HEK293 (cell line): ENCODE data around the gene CYTH3.
A peak's percentile ranks its signal among the peaks of the same experiment; 100 is the strongest.
"Not testable (repeated sequence)": the region's sequence is repeated elsewhere in the genome, so short reads cannot be mapped to it uniquely, and the experiment has no call there.

Source experiments
- CTCF ChIA-PET: fragments of 350-600 bp; formaldehyde crosslinking; extraction: SDS; loops from one replicate; lab custom pipeline; 2021; ENCODE audit warnings: antibody characterized with exemption; lab: Yijun Ruan, JAX
- POLR2A ChIA-PET: fragments of 300-600 bp; formaldehyde crosslinking; extraction: SDS; loops from one replicate; lab custom pipeline; 2020; ENCODE audit warnings: antibody characterized with exemption, inconsistent platforms; lab: Yijun Ruan, JAX
- H3K27ac ChIP-seq: fragments of 200-500 bp; sonication (Bioruptor generic); 2 replicates; pipeline ENCODE4 v1.5.1; 2014; ENCODE audit warnings: low read depth, low read length, control low read depth, inconsistent platforms; ENCODE audit errors: extremely low read depth
- H3K36me3 ChIP-seq, 2 experiments: fragments of 200-500 bp in 1 of 2; sonication (Bioruptor generic) in 1 of 2; 1 replicate in 1 of 2; 2 replicates in 1 of 2; pipeline ENCODE4 v1.5.1; 2014 to 2017; ENCODE audit warnings: inconsistent platforms in 2 of 2, low read length in 2 of 2; ENCODE audit not compliant: control insufficient read depth in 2 of 2, insufficient read depth in 1 of 2
- H3K4me1 ChIP-seq: fragments of 200-500 bp; sonication (Bioruptor generic); 2 replicates; pipeline ENCODE4 v1.5.1; 2014; ENCODE audit warnings: mild to moderate bottlenecking, low read length, inconsistent platforms; ENCODE audit not compliant: control insufficient read depth, insufficient read depth
- H3K4me3 ChIP-seq: 2 replicates; pipeline ENCODE4 v1.5.1; 2011; ENCODE audit warnings: low read depth, mild to moderate bottlenecking, control low read depth, low read length, moderate library complexity
- H3K9me3 ChIP-seq: fragments of 200-500 bp; sonication (Bioruptor generic); 2 replicates; pipeline ENCODE4 v1.5.1; 2014; ENCODE audit warnings: low read depth, low read length, inconsistent platforms; ENCODE audit not compliant: control insufficient read depth, insufficient read depth
- KLF10 ChIP-seq: fragments of 450-650 bp; IDR thresholded peaks from 2 replicates; pipeline ENCODE4 v1.5.1; 2018; ENCODE audit warnings: missing biosample characterization, mild to moderate bottlenecking, missing genetic modification characterization
- MZF1 ChIP-seq: fragments of 450-650 bp; formaldehyde crosslinking; IDR thresholded peaks from 2 replicates; pipeline ENCODE4 v1.5.1; 2017; ENCODE audit warnings: missing biosample characterization, missing genetic modification characterization, borderline replicate concordance
- YY2 ChIP-seq: fragments of 450-650 bp; formaldehyde crosslinking; IDR thresholded peaks from 2 replicates; pipeline ENCODE4 v1.5.1; 2016; ENCODE audit warnings: missing biosample characterization, missing genetic modification characterization
- ZBTB17 ChIP-seq: fragments of 450-650 bp; formaldehyde crosslinking; IDR thresholded peaks from 2 replicates; pipeline ENCODE4 v1.5.1; 2016; ENCODE audit warnings: missing biosample characterization, missing genetic modification characterization
- ZFHX2 ChIP-seq: fragments of 450-650 bp; formaldehyde crosslinking; conservative IDR thresholded peaks from 2 replicates; pipeline ENCODE4 v1.5.1; 2016; ENCODE audit warnings: missing biosample characterization, missing genetic modification characterization
- ZNF121 ChIP-seq: fragments of 450-650 bp; formaldehyde crosslinking; IDR thresholded peaks from 2 replicates; pipeline ENCODE4 v1.5.1; 2016; ENCODE audit warnings: missing biosample characterization, missing genetic modification characterization
- ZNF274 ChIP-seq, 2 experiments: fragments of 200-500 bp in 1 of 2; fragments of 450-650 bp in 1 of 2; sonication (Bioruptor generic) in 1 of 2; formaldehyde crosslinking in 1 of 2; IDR thresholded peaks; 2 replicates each; pipeline versions ENCODE4 v1.5.1 to v1.6.1; 2014 to 2016; ENCODE audit warnings: borderline replicate concordance in 1 of 2, inconsistent platforms in 1 of 2, low read length in 1 of 2, missing biosample characterization in 1 of 2, missing genetic modification characterization in 1 of 2
- ZNF433 ChIP-seq: fragments of 450-650 bp; formaldehyde crosslinking; IDR thresholded peaks from 2 replicates; pipeline ENCODE4 v1.5.1; 2016; ENCODE audit warnings: missing biosample characterization, missing genetic modification characterization, low read depth
- ZNF514 ChIP-seq: fragments of 450-650 bp; formaldehyde crosslinking; IDR thresholded peaks from 2 replicates; pipeline ENCODE4 v1.5.1; 2016; ENCODE audit warnings: missing biosample characterization, missing genetic modification characterization
- ZNF843 ChIP-seq: fragments of 450-650 bp; formaldehyde crosslinking; IDR thresholded peaks from 2 replicates; pipeline ENCODE4 v1.5.1; 2016; ENCODE audit warnings: missing biosample characterization, missing genetic modification characterization
- ZSCAN30 ChIP-seq: fragments of 450-650 bp; IDR thresholded peaks from 2 replicates; pipeline ENCODE4 v1.5.1; 2018; ENCODE audit warnings: missing biosample characterization, mild to moderate bottlenecking, missing genetic modification characterization, moderate library complexity
- TF ChIP-seq, protein P1 (sequence below): fragments of 450-650 bp; formaldehyde crosslinking; IDR thresholded peaks from 2 replicates; pipeline ENCODE4 v1.5.1; 2016; ENCODE audit warnings: missing biosample characterization, missing genetic modification characterization, borderline replicate concordance
- TF ChIP-seq, protein P2 (sequence below): fragments of 450-650 bp; formaldehyde crosslinking; IDR thresholded peaks from 2 replicates; pipeline ENCODE4 v1.5.1; 2016; ENCODE audit warnings: missing biosample characterization, missing genetic modification characterization

The CYTH3 gene

GRCh38 chr7:6284055-6284400 is 11.6 kb upstream of the CYTH3 start:
- TF ChIP-seq ZNF514 (no peak), ZNF843 (tag by site-specific recombination) (no peak), ZNF274 (IDR thresholded peaks at IDR 0.05; ENCODE audit: low read length) (no peak), ZNF274 (tag by site-specific recombination; IDR thresholded peaks at IDR 0.05; ENCODE audit: borderline replicate concordance) (no peak), ZBTB17 (no peak), ZSCAN30 (no peak), YY2 (no peak), ZNF433 (tag by site-specific recombination) (no peak)
- TF ChIP-seq, protein P1, sequence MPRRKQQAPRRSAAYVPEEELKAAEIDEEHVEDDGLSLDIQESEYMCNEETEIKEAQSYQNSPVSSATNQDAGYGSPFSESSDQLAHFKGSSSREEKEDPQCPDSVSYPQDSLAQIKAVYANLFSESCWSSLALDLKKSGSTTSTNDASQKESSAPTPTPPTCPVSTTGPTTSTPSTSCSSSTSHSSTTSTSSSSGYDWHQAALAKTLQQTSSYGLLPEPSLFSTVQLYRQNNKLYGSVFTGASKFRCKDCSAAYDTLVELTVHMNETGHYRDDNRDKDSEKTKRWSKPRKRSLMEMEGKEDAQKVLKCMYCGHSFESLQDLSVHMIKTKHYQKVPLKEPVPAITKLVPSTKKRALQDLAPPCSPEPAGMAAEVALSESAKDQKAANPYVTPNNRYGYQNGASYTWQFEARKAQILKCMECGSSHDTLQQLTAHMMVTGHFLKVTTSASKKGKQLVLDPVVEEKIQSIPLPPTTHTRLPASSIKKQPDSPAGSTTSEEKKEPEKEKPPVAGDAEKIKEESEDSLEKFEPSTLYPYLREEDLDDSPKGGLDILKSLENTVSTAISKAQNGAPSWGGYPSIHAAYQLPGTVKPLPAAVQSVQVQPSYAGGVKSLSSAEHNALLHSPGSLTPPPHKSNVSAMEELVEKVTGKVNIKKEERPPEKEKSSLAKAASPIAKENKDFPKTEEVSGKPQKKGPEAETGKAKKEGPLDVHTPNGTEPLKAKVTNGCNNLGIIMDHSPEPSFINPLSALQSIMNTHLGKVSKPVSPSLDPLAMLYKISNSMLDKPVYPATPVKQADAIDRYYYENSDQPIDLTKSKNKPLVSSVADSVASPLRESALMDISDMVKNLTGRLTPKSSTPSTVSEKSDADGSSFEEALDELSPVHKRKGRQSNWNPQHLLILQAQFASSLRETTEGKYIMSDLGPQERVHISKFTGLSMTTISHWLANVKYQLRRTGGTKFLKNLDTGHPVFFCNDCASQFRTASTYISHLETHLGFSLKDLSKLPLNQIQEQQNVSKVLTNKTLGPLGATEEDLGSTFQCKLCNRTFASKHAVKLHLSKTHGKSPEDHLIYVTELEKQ (tag by site-specific recombination): no peak
- TF ChIP-seq, all 188 proteins: peak for 0
- no peaks in the 10 kb centered on the region for H3K9me3 ChIP-seq
- no peaks in the 10 kb centered on the region for H3K36me3 ChIP-seq
- no peak overlapping the region for H3K4me3 ChIP-seq
- H3K4me1 ChIP-seq: no peaks in the 10 kb centered on the region
- no peak overlapping the region for H3K27ac ChIP-seq
- ChIA-PET CTCF (no interaction called here), POLR2A (no interaction called here)

- H3K9me3 ChIP-seq, H3K4me3 ChIP-seq, H3K36me3 ChIP-seq, H3K4me1 ChIP-seq, POLR2A ChIA-PET, H3K27ac ChIP-seq: not testable (repeated sequence)
- CTCF ChIA-PET: interaction anchor here (0.6 kb wide), 2 partner anchors 8 to 103 kb away, joined by 3 to 4 read pairs; no protein-coding TSS in a partner anchor
Observed at GRCh38 chr7:6283391-6284054, 11.1 kb upstream of the CYTH3 start.

GRCh38 chr7:6279937-6280336 is 7.5 kb upstream of the CYTH3 start:
- TF ChIP-seq ZFHX2 (tag by site-specific recombination) (no peak), KLF10 (tag by site-specific recombination) (no peak), ZNF121 (tag by site-specific recombination) (peak; percentile 86), MZF1 (tag by site-specific recombination) (no peak)
- TF ChIP-seq, protein P2, sequence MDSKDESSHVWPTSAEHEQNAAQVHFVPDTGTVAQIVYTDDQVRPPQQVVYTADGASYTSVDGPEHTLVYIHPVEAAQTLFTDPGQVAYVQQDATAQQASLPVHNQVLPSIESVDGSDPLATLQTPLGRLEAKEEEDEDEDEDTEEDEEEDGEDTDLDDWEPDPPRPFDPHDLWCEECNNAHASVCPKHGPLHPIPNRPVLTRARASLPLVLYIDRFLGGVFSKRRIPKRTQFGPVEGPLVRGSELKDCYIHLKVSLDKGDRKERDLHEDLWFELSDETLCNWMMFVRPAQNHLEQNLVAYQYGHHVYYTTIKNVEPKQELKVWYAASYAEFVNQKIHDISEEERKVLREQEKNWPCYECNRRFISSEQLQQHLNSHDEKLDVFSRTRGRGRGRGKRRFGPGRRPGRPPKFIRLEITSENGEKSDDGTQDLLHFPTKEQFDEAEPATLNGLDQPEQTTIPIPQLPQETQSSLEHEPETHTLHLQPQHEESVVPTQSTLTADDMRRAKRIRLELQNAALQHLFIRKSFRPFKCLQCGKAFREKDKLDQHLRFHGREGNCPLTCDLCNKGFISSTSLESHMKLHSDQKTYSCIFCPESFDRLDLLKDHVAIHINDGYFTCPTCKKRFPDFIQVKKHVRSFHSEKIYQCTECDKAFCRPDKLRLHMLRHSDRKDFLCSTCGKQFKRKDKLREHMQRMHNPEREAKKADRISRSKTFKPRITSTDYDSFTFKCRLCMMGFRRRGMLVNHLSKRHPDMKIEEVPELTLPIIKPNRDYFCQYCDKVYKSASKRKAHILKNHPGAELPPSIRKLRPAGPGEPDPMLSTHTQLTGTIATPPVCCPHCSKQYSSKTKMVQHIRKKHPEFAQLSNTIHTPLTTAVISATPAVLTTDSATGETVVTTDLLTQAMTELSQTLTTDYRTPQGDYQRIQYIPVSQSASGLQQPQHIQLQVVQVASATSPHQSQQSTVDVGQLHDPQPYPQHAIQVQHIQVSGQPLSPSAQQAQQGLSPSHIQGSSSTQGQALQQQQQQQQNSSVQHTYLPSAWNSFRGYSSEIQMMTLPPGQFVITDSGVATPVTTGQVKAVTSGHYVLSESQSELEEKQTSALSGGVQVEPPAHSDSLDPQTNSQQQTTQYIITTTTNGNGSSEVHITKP (tag by site-specific recombination): no peak
- ChIA-PET POLR2A (no interaction called here), CTCF (no interaction called here)
- Histone ChIP-seq H3K4me1 (no peaks in the 10 kb centered on the region), H3K27ac (no peak overlapping the region), H3K4me3 (no peak overlapping the region), H3K36me3 (no peaks in the 10 kb centered on the region), H3K9me3 (no peaks in the 10 kb centered on the region)
